Fibroblast of skin of scalp (primary cell): ENCODE results near the gene FAM168A.
"Not testable (repeated sequence)": the region's sequence is repeated elsewhere in the genome, so short reads cannot be mapped to it uniquely, and the experiment has no call there.

Experiments used
- DNase-seq: peaks from one replicate; pipeline ENCODE4 v3.0.0-alpha.2; 2013

Gene FAM168A

GRCh38 chr11:73592640-73593039, 5.3 kb downstream of the FAM168A start:
- no peak for DNase-seq

- DNase-seq, result no peak
These were observed 6.2 kb downstream of the FAM168A start for GRCh38 chr11:73591743-73592142.

GRCh38 chr11:73590991-73591390, 6.9 kb downstream of the FAM168A start:
- no peak for DNase-seq

- no peak for DNase-seq
These were observed 11.1 kb downstream of the FAM168A start for GRCh38 chr11:73586791-73587190.

GRCh38 chr11:73585834-73586575, 11.9 kb downstream of the FAM168A start:
- peak; percentile 59 for DNase-seq

GRCh38 chr11:73584831-73585230, 13.1 kb downstream of the FAM168A start:
- no peak for DNase-seq

GRCh38 chr11:73582653-73583052, 15.3 kb downstream of the FAM168A start:
- no peak for DNase-seq

GRCh38 chr11:73580749-73581148, 17.2 kb downstream of the FAM168A start:
- DNase-seq, result not testable (repeated sequence)

- no peak for DNase-seq
These were observed 18.1 kb downstream of the FAM168A start for GRCh38 chr11:73579641-73580434.

GRCh38 chr11:73578592-73579185, 19.2 kb downstream of the FAM168A start:
- no peak for DNase-seq

- DNase-seq, result peak; percentile 70
These were observed 20.4 kb downstream of the FAM168A start for GRCh38 chr11:73577496-73577917.

GRCh38 chr11:73576185-73576614, 21.7 kb downstream of the FAM168A start:
- no peak for DNase-seq

- DNase-seq, result not testable (repeated sequence)
These were observed 25.9 kb downstream of the FAM168A start for GRCh38 chr11:73571982-73572381.

- peak; percentile 48 for DNase-seq
These were observed 27.3 kb downstream of the FAM168A start for GRCh38 chr11:73570415-73571114.

GRCh38 chr11:73566977-73567755, 30.7 kb downstream of the FAM168A start:
- DNase-seq, result no peak

GRCh38 chr11:73566422-73566821, 31.5 kb downstream of the FAM168A start:
- DNase-seq, result peak; percentile 14

- no peak for DNase-seq
These were observed 32.1 kb downstream of the FAM168A start for GRCh38 chr11:73565804-73566203.

- DNase-seq, result no peak
These were observed 33.0 kb downstream of the FAM168A start for GRCh38 chr11:73564903-73565302.

GRCh38 chr11:73563539-73564200, 34.2 kb downstream of the FAM168A start:
- no peak for DNase-seq

- DNase-seq, result no peak
These were observed 38.2 kb downstream of the FAM168A start for GRCh38 chr11:73559743-73560142.

GRCh38 chr11:73556966-73557365, 40.9 kb downstream of the FAM168A start:
- no peak for DNase-seq
